PFSK-1 (cell line): ENCODE data around the gene MYO1A.

ENCODE experiments used
- FOXP2 ChIP-seq: optimal IDR thresholded peaks from 2 replicates; pipeline ENCODE3; 2011; ENCODE audit warnings: borderline replicate concordance, control low read depth, inconsistent platforms; ENCODE audit not compliant: insufficient read depth; ENCODE audit errors: extremely low read length, extremely low read depth
- POLR2AphosphoS5 ChIP-seq: IDR thresholded peaks from 2 replicates; pipeline ENCODE4 v1.6.1; 2012; ENCODE audit warnings: low read depth, mild to moderate bottlenecking, control low read depth, low read length, moderate library complexity
- SIN3A ChIP-seq: IDR thresholded peaks from 2 replicates; pipeline ENCODE4 v1.6.1; 2012; ENCODE audit warnings: mild to moderate bottlenecking, low read length, moderate library complexity, borderline replicate concordance; ENCODE audit not compliant: insufficient read depth
- TAF1 ChIP-seq: IDR thresholded peaks from 2 replicates; pipeline ENCODE4 v1.6.1; 2012; ENCODE audit warnings: low read length, control low read depth, borderline replicate concordance; ENCODE audit not compliant: insufficient read depth
- TF ChIP-seq, protein P1 (sequence below), 2 experiments: IDR thresholded peaks; 2 replicates each; pipeline versions ENCODE4 v1.6.1 to v1.8.0; 2011 to 2012; ENCODE audit warnings: low read depth in 2 of 2, low read length in 2 of 2, control low read depth in 1 of 2, inconsistent platforms in 1 of 2, mild to moderate bottlenecking in 1 of 2, moderate library complexity in 1 of 2; ENCODE audit not compliant: insufficient read depth in 1 of 2

- no peak for TF ChIP-seq POLR2AphosphoS5
- TF ChIP-seq, protein P1, sequence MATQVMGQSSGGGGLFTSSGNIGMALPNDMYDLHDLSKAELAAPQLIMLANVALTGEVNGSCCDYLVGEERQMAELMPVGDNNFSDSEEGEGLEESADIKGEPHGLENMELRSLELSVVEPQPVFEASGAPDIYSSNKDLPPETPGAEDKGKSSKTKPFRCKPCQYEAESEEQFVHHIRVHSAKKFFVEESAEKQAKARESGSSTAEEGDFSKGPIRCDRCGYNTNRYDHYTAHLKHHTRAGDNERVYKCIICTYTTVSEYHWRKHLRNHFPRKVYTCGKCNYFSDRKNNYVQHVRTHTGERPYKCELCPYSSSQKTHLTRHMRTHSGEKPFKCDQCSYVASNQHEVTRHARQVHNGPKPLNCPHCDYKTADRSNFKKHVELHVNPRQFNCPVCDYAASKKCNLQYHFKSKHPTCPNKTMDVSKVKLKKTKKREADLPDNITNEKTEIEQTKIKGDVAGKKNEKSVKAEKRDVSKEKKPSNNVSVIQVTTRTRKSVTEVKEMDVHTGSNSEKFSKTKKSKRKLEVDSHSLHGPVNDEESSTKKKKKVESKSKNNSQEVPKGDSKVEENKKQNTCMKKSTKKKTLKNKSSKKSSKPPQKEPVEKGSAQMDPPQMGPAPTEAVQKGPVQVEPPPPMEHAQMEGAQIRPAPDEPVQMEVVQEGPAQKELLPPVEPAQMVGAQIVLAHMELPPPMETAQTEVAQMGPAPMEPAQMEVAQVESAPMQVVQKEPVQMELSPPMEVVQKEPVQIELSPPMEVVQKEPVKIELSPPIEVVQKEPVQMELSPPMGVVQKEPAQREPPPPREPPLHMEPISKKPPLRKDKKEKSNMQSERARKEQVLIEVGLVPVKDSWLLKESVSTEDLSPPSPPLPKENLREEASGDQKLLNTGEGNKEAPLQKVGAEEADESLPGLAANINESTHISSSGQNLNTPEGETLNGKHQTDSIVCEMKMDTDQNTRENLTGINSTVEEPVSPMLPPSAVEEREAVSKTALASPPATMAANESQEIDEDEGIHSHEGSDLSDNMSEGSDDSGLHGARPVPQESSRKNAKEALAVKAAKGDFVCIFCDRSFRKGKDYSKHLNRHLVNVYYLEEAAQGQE (IDR thresholded peaks at IDR 0.05; ENCODE audit: insufficient read depth in 1 of 2, low read depth in 2 of 2, low read length in 2 of 2) = no peak
- no peak for TF ChIP-seq TAF1
- no peak for TF ChIP-seq FOXP2
- TF ChIP-seq SIN3A = no peak
These were observed 47.0 kb upstream of the MYO1A start for GRCh38 chr12:57096748-57097553.
